HG03196 (cell line): Measurements from ENCODE around the gene RAB3C.
"Not testable (repeated sequence)": the region's sequence is repeated elsewhere in the genome, so short reads cannot be mapped to it uniquely, and the experiment has no call there.

Experiments used
- ATAC-seq: cut with Tn5 transposase; IDR thresholded peaks from one replicate; pipeline ENCODE4 v1.9.1; 2021; ENCODE audit not compliant: unreplicated experiment

The RAB3C gene

DNA sequence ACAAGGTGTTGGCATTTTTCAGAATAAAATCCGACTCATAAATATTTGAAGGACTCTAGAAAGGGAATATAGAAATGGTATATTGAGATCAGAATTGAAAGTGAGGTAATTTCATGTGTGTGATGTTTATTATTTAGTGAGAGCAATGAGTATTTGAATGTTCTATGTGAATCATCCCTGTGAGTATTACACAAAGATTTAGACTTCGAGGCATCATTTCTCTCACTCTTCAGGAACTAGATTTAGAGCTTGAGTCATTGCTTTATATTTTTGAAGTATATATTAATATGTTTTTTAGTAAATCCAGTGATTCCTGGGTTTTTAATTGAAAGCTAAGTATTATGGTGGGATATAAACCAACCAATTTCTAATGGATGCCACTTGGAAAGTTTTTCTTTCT lies 91.2 kb downstream of the RAB3C start:
- ATAC-seq, result no peak

DNA sequence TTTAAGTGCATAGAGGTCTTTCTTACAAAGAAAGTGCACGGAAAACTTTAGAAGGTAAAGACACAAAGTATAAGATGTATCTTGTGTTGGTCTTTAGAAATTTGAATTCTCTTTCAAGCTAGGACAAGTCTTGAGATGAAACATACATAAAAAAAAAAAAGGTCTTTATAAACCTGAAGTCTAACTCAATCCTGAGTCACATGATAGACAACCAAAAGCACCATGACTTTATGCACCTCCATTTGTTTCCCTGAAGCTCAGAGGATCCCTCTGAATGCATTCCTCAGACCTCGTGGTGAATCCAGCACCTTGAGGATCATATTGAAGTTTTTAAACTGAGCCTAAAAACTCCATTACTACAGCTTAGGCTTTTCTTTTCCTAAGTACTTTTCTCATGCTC lies 91.8 kb downstream of the RAB3C start:
- ATAC-seq, result no peak

DNA sequence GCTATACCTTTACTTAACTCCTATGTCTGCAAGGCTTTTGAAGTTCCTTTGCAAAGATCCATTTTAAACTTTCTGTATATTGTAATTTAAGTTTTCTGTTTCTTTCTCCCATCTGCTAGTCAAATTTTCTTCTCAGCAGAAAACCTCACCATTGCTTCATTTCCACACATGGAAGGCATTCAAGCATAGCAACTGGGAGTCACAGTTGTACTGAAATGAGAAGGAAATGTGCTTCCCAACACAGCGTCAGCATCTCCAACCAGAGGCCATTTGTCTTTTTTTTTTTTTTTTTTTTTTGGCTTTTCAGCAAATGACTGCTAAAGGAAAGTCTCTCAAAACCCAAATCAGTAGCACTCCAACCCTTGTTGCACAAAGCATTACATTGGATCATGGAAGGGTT lies 92.5 kb downstream of the RAB3C start:
- ATAC-seq, result no peak

DNA sequence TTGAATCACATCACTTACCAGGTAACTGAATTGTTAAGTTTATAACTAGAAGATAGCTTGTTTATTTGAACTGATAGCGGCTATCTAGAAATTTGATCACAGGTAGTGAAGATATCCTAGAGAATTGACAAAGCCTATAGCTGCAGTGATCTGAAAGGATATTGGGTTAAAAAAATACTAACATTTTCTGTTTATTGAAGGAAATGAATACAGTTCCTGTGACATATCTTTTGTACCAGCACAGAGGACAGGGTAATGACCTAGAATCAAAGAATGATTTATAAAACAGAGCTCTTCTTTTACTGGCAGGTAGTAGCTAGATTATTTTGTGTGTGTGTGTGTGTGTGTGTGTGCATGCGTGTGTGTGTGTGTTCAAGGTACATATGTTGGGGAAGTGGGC lies 94.8 kb downstream of the RAB3C start:
- ATAC-seq, result no peak

DNA sequence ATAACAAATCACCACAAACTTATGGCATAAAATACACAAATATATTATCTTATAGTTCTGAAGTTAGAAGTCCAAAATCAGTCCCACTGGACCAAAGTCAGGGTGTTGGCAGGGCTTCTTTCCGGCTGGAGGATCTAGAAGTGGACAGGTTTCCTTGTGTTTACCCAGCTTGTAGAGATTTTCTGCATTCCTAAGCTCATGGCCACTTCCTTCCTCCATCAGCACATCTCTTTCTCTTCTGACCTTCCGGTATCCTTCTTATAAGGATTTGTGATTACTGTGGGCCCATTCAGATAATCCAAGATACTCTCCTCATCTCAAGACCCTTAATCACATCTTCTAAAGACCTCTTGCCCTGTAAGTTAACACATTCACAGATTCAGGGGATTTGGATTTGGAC lies 97.6 kb downstream of the RAB3C start:
- ATAC-seq, result no peak

DNA sequence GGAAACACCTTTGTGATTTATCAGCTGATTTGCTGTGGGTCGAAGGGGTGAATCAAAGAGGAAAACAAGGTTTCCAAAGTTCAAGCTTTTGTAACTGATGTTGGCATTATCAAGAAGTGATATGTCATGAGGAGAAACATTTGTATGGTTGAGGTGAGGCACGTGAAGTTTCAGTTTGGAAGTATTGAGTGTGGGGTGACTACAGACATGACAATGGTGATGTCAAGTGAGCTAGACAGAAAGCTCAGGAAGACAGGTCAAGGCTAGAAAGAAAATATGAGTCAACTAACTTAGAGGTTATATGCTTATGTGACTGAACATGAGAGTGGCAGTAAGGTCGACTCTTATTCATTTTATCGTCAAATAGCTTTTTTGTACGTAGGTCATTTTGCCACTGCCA lies 99.1 kb downstream of the RAB3C start:
- ATAC-seq, result no peak

DNA sequence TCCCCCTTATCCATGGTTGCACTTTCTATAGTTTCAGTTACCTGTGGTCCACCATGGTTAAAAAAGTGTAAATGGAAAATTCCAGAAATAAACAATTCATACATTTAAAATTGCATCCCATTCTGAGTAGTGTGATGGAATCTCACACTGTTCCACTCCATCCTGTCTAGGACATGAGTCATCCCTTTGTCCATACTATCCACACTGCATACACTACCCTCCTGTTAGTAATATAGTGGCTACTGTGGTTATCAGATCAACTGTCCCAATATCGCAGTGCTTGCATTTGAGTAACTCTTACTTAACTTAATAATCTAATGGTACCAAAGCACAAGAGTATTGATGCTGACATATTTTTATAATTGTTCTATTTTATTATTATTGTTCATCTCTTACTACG lies 100.7 kb downstream of the RAB3C start:
- ATAC-seq, result no peak

DNA sequence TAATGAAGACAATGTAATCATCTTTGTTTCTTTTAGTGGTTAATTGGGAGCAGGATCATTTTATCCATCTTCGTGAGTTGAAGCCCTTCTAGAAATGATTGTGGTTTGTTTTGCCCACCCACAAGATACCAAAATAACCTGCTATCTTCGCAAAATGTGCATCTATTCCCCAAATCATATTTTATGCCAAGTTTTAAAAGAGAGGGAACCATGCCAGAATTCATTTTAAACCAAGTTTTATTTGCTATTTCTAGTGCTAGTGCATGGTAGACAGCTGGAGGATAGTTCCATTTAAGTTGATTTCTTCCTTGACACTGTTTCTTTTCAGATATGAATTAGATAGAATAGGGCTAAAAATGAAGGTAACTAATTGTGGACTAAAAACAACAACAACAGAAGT lies 104.2 kb downstream of the RAB3C start:
- ATAC-seq, result no peak

DNA sequence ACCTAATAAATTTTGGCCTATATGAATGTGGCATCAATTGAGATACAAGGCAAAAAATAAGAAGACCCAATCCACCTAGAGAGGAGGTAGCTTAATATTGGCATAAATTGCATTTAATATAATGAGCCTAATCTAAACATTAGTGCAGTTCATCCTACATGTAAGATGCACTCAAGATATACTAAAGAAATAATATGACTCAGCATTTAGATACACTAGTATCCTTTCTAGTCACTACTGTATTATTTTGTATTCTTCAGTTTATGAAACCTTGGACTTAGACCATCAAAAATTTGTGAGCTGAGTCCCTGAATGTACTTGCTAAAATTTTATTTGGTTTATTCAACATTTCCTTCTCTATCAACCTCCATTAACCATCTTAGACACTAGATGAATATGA lies 104.7 kb downstream of the RAB3C start:
- ATAC-seq, result no peak

DNA sequence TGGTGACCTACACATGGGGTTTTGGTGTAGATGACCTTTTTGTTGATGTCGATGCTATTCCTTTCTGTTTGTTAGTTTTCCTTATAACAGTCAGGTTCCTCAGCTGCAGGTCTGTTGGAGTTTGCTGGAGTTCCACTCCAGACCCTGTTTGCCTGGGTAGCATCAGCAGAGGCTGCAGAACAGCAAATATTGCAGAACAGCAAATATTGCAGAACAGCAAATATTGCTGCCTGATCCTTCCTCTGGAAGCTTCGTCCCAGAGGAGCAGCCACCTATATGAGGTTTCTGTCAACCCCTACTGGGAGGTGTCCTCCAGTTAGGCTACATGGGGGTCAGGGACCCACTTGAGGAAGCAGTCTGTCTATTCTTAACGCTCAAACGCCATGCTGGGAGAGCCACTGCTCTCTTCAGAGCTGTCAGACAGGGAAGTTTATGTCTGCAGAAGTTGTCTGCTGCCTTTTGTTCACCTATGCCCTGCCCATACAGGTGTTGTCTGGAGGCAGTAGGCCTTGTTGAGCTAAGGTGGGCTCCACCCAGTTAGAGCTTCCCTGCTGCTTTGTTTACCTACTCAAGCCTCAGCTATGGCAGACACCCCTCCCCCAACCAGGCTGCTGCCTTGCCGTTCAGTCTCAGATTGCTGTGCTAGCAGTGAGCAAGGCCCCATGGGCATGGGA lies 116.3 kb downstream of the RAB3C start:
- not testable (repeated sequence) for ATAC-seq

DNA sequence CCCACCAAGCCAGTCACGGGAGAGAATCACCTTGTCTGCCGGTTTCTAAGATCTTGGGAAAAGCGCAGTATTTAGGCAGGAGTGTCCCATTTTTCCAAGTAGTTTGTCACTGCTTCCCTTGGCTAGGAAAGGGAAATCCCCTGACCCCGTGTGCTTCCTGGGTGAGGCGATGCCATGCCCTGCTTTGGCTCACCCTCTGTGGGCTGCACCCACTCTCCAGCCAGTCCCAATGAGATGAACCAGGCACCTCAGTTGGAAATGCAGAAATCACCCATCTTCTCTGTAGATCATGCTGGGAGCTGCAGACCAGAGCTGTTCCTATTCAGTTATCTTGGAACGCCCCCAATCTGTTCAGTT lies 116.9 kb downstream of the RAB3C start:
- ATAC-seq, result no peak

DNA sequence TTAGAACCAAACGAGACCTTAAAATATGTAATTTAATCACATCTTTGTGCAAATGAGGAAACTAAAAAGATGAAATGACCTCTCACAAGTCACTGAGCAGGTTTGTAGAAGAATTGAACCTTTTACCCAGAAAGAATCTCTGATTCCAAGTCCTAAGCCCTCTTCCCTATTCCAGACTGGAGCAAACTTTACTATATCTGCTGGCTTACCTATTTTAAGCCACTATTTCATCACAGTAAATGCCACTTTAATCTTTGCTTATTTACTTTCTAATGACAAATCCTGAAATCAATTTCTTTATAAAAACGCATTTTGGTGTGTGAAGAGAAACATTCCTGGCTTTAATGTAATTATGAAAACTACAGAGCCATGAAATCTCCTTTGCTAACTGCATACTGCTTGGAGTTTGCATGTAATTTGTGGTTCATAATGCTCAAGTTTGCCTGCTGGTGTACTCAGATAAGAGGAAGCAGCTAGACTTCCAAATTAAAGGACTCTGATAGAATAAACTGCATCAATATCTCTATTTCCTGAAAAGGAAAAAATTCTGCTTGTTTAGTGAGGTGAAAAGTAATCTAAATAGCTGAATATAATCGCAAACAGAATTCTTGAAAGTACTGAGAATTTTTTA lies 121.2 kb downstream of the RAB3C start:
- ATAC-seq, result no peak

DNA sequence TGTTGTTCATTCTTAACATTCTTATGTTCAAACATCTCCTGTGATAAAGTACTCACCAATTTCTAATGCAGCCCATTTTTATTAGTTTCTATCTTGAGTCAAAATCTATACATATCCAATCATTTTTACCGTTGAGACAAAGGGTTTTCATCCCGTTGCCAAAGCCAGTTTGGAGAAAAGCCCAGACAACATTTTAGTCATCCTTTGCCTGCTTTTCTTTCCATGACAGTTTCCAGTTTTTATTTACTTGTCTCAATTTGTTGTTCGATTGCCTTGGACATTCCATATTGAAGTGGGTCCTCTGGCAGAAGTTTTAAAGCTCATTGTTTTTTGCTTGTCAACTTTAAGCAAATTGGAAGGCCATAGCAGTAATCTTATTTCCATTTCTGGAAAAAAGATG lies 123.9 kb downstream of the RAB3C start:
- ATAC-seq, result no peak

DNA sequence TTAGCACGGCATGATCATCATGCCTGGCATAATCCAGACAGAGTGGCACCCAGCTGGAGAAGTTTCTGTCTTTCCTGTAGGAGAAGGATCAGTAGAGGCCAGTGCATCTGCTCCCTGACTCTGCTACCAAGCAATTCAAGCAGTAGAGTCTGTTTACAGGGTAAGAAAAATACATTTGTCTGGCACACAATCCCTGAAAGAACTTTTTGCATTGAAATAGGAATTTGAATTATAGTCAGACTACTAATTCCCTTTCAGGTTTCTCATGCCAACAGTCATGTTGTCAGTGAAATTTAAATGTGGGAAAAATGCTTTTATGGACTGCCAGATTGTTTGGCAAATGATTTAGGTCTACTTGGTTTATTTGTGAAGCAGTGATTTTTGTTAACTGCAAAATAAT lies 125.6 kb downstream of the RAB3C start:
- no peak for ATAC-seq

DNA sequence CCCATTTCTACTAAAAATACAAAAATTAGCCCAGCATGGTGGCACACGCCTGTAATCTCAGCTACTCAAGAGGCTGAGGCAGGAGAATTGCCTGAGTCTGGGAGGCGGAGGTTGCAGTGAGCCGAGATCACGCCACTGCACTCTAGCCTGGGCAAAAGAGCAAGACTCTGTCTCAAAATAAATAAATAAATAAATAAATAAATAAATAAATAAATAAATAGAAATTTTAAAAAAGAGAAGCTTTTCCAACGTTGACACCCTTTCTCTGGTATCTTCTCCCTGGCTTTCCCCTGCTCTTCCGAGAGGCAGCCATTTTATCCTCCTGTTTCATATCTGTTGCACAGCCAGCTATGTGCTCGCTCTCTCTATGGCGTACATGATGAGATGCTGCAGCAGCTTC lies 127.5 kb downstream of the RAB3C start:
- ATAC-seq, result not testable (repeated sequence)

DNA sequence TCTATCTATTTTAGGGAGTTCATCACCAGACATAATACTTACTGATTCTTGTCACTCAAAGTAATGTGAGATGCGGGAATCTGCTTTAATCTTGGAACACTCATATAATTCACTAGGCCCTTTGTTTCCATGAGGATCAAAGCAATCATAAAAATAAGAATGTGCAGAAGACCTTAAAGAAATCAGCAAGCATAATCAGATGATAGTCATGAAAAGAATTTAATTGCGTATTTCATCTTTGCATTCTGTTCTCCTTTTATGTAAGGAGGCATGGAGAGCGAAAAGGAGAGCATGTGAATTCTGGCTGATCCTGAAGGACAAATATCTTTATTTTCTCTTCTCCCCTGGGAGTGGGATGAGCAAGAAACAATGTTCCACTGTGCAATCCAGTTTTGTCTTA lies 128.0 kb downstream of the RAB3C start:
- no peak for ATAC-seq

DNA sequence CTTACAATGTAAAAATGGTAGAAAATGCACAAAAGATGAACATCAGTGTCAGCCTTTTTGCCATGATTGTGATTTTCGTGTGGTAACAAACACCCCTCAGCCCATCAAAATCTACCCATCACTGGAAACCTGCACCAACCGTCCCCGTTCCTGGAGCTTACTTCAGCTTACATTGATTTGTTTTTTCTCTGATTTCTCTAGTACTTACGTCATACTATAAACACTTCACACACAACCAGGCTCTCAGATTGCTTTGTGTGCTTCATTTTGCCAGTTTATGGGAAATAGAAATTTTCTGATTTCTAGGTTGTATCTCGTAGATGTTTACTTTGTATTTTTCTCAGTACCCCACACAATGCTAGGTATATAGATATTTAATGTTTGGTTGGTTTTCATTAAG lies 129.1 kb downstream of the RAB3C start:
- ATAC-seq, result no peak

DNA sequence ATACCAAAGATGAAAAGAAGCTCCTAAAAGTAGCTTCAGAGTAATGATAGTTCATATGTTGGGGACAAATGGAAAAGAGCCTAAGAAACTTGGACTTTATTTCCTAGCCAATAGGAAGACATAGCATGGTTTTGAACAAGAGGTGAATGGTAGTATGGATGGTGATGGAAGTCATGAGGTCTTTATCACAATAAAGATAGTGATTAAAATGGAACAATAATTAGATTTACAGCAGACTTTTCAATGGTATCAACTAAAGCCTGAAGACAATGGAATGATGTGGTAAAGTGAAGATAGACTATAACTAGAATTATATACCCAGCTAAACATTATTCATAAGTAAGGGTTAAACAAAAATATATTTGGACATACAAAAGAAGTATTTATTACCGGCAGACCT lies 131.2 kb downstream of the RAB3C start:
- no peak for ATAC-seq

DNA sequence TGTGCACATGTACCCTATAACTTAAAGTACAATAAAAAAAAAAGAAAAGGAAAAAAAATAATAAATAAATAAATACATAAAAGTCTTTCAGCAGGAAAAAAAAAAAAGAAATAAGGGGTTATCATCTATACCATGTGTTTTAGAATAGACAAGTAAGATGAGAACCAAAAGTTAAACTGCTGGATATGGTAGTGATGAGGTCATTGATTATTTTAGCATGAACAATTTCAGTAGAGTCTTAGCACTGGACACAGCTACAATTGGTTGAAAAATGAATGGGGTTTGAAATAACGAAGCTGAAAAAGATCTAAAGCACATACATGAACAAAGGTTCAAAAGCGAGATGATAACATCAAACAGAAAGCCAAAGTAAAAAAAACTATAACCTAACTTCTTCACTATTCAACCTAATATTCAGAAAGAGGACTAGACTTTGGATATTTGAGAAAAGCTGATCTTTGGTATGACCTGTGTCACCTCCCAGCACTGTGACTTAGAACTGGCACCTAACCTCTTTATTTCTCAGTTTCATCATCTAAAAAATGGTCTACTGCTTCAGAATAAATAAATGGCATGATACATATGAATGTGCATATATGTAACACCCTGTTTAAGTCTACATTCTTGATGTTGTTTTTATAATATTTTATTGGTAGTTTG lies 133.3 kb downstream of the RAB3C start:
- no peak for ATAC-seq

DNA sequence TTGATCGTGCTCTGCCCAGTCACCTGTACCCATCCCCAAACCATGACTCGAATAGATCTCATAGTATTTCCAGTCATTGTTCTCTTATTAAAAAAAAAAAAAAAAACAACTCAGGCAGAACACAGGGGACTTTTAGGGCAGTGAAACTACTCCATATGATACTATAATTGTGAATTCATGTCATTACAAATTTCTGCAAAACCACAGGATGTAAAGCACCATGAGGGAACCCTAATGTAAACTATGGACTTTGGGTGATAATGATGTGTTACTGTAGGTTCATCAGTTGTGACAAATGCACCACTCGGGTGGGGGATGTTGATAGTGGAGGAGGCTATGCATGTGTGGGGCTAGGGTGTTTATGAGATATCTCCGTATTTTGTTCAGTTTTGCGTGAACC lies 133.8 kb downstream of the RAB3C start:
- ATAC-seq, result no peak

DNA sequence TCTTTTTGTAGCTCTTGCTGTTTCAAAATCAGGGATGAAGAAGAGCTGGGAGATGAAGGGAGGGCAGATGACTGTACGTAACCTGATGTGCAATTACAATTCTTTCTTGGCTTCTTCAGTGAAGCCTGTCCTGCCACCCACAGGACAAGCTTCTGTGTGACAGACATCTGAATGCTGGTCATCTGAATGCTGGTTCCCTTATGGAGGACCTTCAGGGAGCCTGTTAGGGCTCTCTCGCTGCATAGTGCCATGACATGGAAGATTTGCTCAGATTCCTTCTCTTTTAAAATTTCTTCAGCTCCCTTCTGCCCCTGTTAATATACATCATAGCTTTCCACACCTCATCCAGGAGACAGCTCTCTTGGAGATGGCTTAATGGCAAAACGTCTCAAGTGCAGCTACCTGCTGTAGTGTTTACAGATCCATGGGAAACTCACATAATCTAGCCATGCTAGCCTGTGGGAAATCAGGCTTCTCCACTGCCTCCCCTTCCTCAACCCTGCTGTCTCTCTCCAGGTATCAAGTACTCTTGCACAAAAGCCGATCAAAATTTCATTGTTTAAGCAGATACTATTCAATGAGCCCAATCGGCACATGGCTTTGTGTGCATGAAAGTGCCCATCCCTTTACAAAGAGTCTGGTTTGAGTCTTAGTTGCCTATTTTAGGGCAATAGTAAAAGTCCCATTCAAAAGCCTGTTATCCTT lies 134.6 kb downstream of the RAB3C start:
- no peak for ATAC-seq
